ENCODE results near the gene PKLR. TPM values are rescaled to one million over a fixed set of nuclear protein-coding genes. Genes with fewer than 3 reads are reported as not detected.
"Not testable (repeated sequence)": the region's sequence is repeated elsewhere in the genome, so short reads cannot be mapped to it uniquely, and the experiment has no call there.

The PKLR gene
- total RNA-seq, 4 donors from 2014 or later = not detected

DNA sequence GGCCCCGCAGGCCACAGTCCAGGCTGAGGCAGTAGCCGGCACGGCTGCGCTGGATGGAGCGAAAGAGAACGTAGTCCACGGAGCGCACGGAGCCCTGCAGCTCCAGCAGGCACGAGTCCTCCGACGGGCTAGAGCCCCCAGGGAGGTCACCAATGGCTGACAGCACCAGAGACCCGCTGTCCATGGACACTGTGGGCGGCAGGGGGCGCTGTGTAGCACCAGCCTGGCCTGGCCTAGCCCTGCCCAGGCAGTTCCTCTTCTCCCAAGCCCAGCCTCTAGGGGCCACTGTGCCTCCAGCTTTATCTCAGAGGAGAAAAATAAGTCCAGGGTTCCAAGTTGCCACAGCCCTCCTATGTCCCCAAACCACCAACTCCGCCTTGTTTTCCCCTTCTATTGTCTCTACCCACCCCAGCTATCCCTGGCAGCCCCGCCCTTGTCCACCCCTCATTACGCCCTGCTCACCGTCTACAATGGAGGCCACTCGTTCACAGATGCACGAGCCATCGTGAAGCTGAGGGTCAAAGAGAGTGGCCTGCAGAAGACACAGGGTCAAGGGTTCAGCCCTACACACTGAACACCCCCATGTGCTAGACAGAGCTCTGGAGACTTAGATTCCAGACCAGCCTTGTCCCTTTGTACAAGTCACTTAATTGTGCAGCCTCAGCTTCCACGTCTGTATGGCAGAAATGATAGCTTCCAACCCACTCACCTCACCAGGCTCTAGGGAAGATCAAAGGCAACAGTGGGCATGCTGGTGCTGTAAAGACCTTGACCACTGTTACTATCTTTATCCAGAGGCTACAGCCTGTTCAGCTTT, 50.4 kb downstream of the PKLR start:
- Histone ChIP-seq H3K9me3 (no peaks in the 10 kb centered on the region), H3K27ac (peak overlapping the region in 3 of 4 donors; percentile 45 to 70 (median 68)), H3K36me3 (peaks cover 0 to 24% of the 10 kb centered on the region in 2 donors), H3K4me3 (peak overlapping the region in 1 of 2 donors; percentile 39), H3K4me1 (peaks cover 0 to 46% (median 24%) of the 10 kb centered on the region in 3 donors), H3K27me3 (no peaks in the 10 kb centered on the region)
- ATAC-seq = peak; percentile 76
- TF ChIP-seq, protein P1, sequence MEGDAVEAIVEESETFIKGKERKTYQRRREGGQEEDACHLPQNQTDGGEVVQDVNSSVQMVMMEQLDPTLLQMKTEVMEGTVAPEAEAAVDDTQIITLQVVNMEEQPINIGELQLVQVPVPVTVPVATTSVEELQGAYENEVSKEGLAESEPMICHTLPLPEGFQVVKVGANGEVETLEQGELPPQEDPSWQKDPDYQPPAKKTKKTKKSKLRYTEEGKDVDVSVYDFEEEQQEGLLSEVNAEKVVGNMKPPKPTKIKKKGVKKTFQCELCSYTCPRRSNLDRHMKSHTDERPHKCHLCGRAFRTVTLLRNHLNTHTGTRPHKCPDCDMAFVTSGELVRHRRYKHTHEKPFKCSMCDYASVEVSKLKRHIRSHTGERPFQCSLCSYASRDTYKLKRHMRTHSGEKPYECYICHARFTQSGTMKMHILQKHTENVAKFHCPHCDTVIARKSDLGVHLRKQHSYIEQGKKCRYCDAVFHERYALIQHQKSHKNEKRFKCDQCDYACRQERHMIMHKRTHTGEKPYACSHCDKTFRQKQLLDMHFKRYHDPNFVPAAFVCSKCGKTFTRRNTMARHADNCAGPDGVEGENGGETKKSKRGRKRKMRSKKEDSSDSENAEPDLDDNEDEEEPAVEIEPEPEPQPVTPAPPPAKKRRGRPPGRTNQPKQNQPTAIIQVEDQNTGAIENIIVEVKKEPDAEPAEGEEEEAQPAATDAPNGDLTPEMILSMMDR (IDR thresholded peaks at IDR 0.05) = peak in 3 of 4 experiments; percentile 99 to 100 (median 99)
- TF ChIP-seq POLR2AphosphoS5 (IDR thresholded peaks at IDR 0.05) (peak; percentile 35), POLR2A (IDR thresholded peaks at IDR 0.05) (no peak)
- 35% methylated on average over 4 of the region's 23 CpGs; no CpG with 5 or more reads in 1 of the 2 donors for WGBS, 2 donors (ENCODE audit: low coverage in 1 of 2)

- H3K27me3 ChIP-seq = no peaks in the 10 kb centered on the region
- H3K36me3 ChIP-seq = peaks cover 0 to 24% of the 10 kb centered on the region in 2 donors
- ATAC-seq = no peak
- peak overlapping the region in 1 of 2 donors; percentile 39 for H3K4me3 ChIP-seq
- peak overlapping the region in 3 of 4 donors; percentile 45 to 70 (median 68) for H3K27ac ChIP-seq
- no peak for TF ChIP-seq POLR2AphosphoS5 (IDR thresholded peaks at IDR 0.05)
- TF ChIP-seq EP300 (IDR thresholded peaks at IDR 0.05) = no peak
- TF ChIP-seq, protein P1 (IDR thresholded peaks at IDR 0.05) = no peak
- TF ChIP-seq POLR2A (IDR thresholded peaks at IDR 0.05) = no peak
- WGBS, 2 donors (ENCODE audit: low coverage in 1 of 2) = no CpG with 5 or more reads among the region's 28 CpGs
- H3K4me1 ChIP-seq = peaks cover 0 to 49% (median 24%) of the 10 kb centered on the region in 3 donors
- H3K9me3 ChIP-seq = no peaks in the 10 kb centered on the region
Observed at GRCh38 chr1:155250246-155250632, 51.0 kb downstream of the PKLR start.

GRCh38 chr1:155247667-155248553, 53.3 kb downstream of the PKLR start:
- TF ChIP-seq POLR2AphosphoS5 (IDR thresholded peaks at IDR 0.05) (no peak), EP300 (IDR thresholded peaks at IDR 0.05) (no peak), POLR2A (IDR thresholded peaks at IDR 0.05) (no peak)
- TF ChIP-seq, protein P1 (IDR thresholded peaks at IDR 0.05) = no peak
- no peak overlapping the region for H3K27ac ChIP-seq
- H3K4me1 ChIP-seq = peaks cover 0 to 46% (median 19%) of the 10 kb centered on the region in 3 donors
- no peaks in the 10 kb centered on the region for H3K27me3 ChIP-seq
- H3K36me3 ChIP-seq = peaks cover 0 to 24% of the 10 kb centered on the region in 2 donors
- ATAC-seq = no peak
- 80 to 100% methylated on average over 1 to 9 of the region's 26 CpGs for WGBS, 2 donors (ENCODE audit: low coverage in 1 of 2)
- no peaks in the 10 kb centered on the region for H3K9me3 ChIP-seq
- H3K4me3 ChIP-seq = no peak overlapping the region

DNA sequence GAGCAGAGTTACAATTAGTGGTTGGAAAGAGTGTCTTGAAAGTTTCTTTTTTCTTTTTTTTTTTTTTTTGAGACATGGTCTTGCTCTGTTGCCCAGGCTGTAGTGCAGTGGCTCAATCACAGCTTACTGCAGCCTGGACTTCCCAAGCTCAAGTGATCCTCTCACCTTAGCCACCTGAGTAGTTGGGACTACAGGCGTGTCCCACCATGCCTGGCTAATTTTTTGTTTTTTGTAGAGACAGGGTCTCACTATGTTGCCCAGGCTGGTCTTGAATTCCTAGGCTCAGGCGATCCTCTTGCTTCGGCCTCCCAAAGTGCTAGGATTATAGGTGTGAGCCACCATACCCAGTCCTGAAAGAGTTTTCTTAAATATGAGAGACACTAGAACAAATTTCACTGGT, 54.4 kb downstream of the PKLR start:
- not testable (repeated sequence) for ATAC-seq, H3K9me3 ChIP-seq, H3K4me3 ChIP-seq, H3K27ac ChIP-seq, H3K27me3 ChIP-seq
- 100% methylated on average over 1 of the region's 3 CpGs; no CpG with 5 or more reads in 1 of the 2 donors for WGBS, 2 donors (ENCODE audit: low coverage in 1 of 2)
- H3K36me3 ChIP-seq = peaks cover 0 to 24% of the 10 kb centered on the region in 2 donors
- H3K4me1 ChIP-seq = peaks cover 0 to 51% (median 22%) of the 10 kb centered on the region in 3 donors

GRCh38 chr1:155245163-155245524, 56.1 kb downstream of the PKLR start:
- Histone ChIP-seq H3K27ac (peak overlapping the region; percentile 78 to 90 (median 88)), H3K27me3 (no peaks in the 10 kb centered on the region), H3K9me3 (no peaks in the 10 kb centered on the region), H3K36me3 (peaks cover 0 to 24% of the 10 kb centered on the region in 2 donors), H3K4me3 (peak overlapping the region; percentile 49 to 55), H3K4me1 (peaks cover 0 to 50% (median 15%) of the 10 kb centered on the region in 3 donors)
- TF ChIP-seq EP300 (IDR thresholded peaks at IDR 0.05) (no peak), POLR2A (IDR thresholded peaks at IDR 0.05) (no peak), POLR2AphosphoS5 (IDR thresholded peaks at IDR 0.05) (no peak)
- TF ChIP-seq, protein P1 (IDR thresholded peaks at IDR 0.05) = no peak
- WGBS, 2 donors (ENCODE audit: low coverage in 1 of 2) = 56 to 67% methylated on average over 3 to 7 of the region's 8 CpGs
- ATAC-seq = no peak
